ENCODE measurements around the gene SERPINB13. TPM values are rescaled to one million over a fixed set of nuclear protein-coding genes. Genes with fewer than 3 reads are reported as not detected.

The SERPINB13 gene, protein sequence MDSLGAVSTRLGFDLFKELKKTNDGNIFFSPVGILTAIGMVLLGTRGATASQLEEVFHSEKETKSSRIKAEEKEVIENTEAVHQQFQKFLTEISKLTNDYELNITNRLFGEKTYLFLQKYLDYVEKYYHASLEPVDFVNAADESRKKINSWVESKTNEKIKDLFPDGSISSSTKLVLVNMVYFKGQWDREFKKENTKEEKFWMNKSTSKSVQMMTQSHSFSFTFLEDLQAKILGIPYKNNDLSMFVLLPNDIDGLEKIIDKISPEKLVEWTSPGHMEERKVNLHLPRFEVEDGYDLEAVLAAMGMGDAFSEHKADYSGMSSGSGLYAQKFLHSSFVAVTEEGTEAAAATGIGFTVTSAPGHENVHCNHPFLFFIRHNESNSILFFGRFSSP
- total RNA-seq: not detected

- Histone ChIP-seq H3K36me3 (replicated peaks in 1 of 2; ENCODE audit: insufficient read depth in 1 of 2, low read depth in 2 of 2) (no peaks in the 10 kb centered on the region), H3K4me3 (no peak within 1 kb of the TSS), H3K9me3 (no peaks in the 10 kb centered on the region), H3K4me1 (no peaks in the 10 kb centered on the region), H3K27ac (no peak within 1 kb of the TSS), H3K27me3 (peaks cover 0 to 4% of the 10 kb centered on the region in 2 donors)
- intact Hi-C loops (cut with DNase I): loop anchor here (10.0 kb wide), 1 partner anchor 72 kb away; no protein-coding TSS in a partner anchor
- 78 to 84% methylated on average over 4 of the region's 4 CpGs for WGBS, 2 donors
- TF ChIP-seq CTCF (IDR thresholded peaks at IDR 0.05): no peak
- TF ChIP-seq POLR2A (IDR thresholded peaks at IDR 0.05): no peak
- DNase-seq (no peak), ATAC-seq (no peak)
Measured at GRCh38 chr18:63586966-63587365, at the start of gene SERPINB13. SERPINB13 (plus strand) TSS chr18:63587343; CDS start chr18:63588668, 1,325 bp downstream.

GRCh38 chr18:63539904-63540510 is 47.1 kb upstream of the SERPINB13 start:
- TF ChIP-seq CTCF (IDR thresholded peaks at IDR 0.05) (no peak), POLR2A (IDR thresholded peaks at IDR 0.05) (no peak)
- Histone ChIP-seq H3K4me3 (no peak overlapping the region), H3K27me3 (no peaks in the 10 kb centered on the region), H3K4me1 (no peaks in the 10 kb centered on the region), H3K36me3 (replicated peaks in 1 of 2; ENCODE audit: insufficient read depth in 1 of 2, low read depth in 2 of 2) (no peaks in the 10 kb centered on the region), H3K27ac (no peak overlapping the region), H3K9me3 (no peaks in the 10 kb centered on the region)
- no peak for DNase-seq
- no peak for ATAC-seq
- intact Hi-C loops (cut with DNase I): no loop called here
- 46 to 58% methylated on average over 3 of the region's 3 CpGs for WGBS, 2 donors

DNA sequence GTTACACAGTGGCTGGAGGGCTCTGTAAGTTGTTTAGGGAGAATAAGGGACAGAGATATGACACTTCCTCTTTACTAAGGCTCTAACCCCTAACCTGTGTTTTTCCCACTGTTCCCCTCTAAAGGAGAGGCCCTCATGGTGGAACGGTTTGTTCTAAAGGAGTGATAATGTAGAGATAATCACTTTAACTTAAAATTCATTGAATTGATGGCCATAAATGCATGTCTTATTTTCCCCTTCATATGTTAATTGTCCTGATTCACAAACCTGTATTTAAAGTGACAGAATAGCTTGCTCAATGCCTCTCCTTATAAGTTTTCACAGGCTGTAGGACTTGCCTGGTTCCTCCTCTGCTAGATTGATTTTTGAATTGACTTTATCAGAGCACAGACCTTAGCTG is 45.1 kb upstream of the SERPINB13 start, which contains the start of gene SERPINB12:
Gene SERPINB12 (plus strand): TSS at position 301 of the 400 bp plus-strand sequence. CDS start 13,791 bp downstream, outside the sequence.
- Histone ChIP-seq H3K27me3 (no peaks in the 10 kb centered on the region), H3K9me3 (no peaks in the 10 kb centered on the region), H3K4me3 (no peak within 1 kb of the TSS), H3K36me3 (replicated peaks in 1 of 2; ENCODE audit: insufficient read depth in 1 of 2, low read depth in 2 of 2) (no peaks in the 10 kb centered on the region), H3K4me1 (no peaks in the 10 kb centered on the region), H3K27ac (no peak within 1 kb of the TSS)
- ATAC-seq: no peak
- WGBS, 2 donors: 59 to 62% methylated on average over 1 of the region's 1 CpG
- intact Hi-C loops (cut with DNase I): no loop called here
- TF ChIP-seq CTCF (IDR thresholded peaks at IDR 0.05) (no peak), POLR2A (IDR thresholded peaks at IDR 0.05) (no peak)
- no peak for DNase-seq

- ATAC-seq: no peak
- Histone ChIP-seq H3K4me3 (no peak overlapping the region), H3K27ac (no peak overlapping the region), H3K4me1 (no peaks in the 10 kb centered on the region), H3K36me3 (replicated peaks in 1 of 2; ENCODE audit: insufficient read depth in 1 of 2, low read depth in 2 of 2) (no peaks in the 10 kb centered on the region), H3K27me3 (no peaks in the 10 kb centered on the region), H3K9me3 (no peaks in the 10 kb centered on the region)
- intact Hi-C loops (cut with DNase I): no loop called here
- no peak for TF ChIP-seq CTCF (IDR thresholded peaks at IDR 0.05)
- TF ChIP-seq POLR2A (IDR thresholded peaks at IDR 0.05): no peak
- DNase-seq: no peak
- WGBS, 2 donors: 79 to 87% methylated on average over 2 of the region's 2 CpGs
Measured at GRCh38 chr18:63544017-63544416, 43.1 kb upstream of the SERPINB13 start.

Measured in body of pancreas (tissue), 4 donors.